Activated CD4-positive, alpha-beta T cell treated with anti-CD3 and anti-CD28 coated beads, Interleukin-10, Interleukin-2, amounts not matched to agents 100 ng/mL and 50 ng/mL, durations not matched to agents 16 hours and 8 hours (primary cell): ENCODE measurements around the gene NEGR1.

Experiments used
- DNase-seq: peaks from one replicate; pipeline ENCODE4 v3.0.0-alpha.2; 2020

NEGR1 gene

DNA sequence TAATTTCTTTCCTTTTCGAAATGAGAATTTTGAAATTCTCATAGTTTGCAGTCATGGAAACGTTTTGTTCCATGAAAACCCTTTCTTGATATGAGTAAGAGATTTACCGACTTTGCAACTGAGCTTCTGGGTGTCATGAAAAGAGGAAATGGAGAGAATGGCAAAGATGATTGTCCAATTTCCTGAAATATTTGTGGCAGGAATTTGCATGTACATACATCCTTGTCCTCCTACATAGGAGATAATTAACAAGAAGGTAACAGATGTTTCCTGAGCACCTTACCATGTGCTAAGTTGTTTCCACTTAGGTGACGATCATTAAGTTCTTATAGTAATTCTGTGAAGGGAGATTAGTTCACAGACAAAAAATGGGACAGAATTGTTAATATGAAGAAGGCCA, 170.7 kb downstream of the NEGR1 start:
- DNase-seq: no peak

DNA sequence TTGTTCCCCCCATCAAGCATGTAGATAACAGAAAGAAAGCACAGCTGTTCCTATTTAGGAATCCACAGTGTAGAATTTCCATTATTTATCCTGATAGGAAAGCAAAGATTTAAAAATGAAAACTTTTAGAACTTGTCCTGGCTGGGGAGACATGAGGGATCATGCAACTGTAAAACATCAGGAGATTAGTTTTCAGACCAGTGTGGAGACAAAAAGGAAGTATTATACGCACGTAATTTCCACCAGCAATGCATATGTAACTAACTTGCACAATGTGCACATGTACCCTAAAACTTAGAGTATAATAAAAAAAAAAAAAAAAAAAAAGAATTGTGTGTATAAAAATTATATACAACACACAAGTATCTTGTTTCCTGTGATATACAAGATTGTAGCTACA, 172.4 kb downstream of the NEGR1 start:
- DNase-seq: no peak

- DNase-seq: no peak
These were observed 177.1 kb downstream of the NEGR1 start for GRCh38 chr1:72105201-72105600.

- DNase-seq: no peak
These were observed 180.3 kb downstream of the NEGR1 start for GRCh38 chr1:72101840-72102632.

DNA sequence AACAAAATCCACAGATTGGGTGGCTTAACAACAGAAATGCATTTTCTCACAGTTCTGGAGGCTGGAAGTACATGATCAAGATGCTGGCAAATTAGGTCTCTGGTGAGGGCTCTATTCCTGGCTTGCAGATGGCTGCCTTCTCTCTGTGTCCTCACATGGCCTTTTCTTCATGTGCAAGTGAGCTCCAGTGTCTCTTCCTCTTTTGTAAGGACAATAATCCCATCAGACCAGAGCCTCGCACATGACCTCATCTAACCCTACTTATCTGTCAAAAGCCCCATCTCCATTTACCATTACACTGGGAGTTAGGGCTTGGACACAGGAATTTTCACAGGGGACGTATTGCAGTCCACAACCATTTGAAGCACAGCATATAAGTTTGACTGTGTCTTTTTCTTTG, 181.6 kb downstream of the NEGR1 start:
- DNase-seq: no peak

GRCh38 chr1:72097851-72098570, 184.3 kb downstream of the NEGR1 start:
- DNase-seq: no peak

DNA sequence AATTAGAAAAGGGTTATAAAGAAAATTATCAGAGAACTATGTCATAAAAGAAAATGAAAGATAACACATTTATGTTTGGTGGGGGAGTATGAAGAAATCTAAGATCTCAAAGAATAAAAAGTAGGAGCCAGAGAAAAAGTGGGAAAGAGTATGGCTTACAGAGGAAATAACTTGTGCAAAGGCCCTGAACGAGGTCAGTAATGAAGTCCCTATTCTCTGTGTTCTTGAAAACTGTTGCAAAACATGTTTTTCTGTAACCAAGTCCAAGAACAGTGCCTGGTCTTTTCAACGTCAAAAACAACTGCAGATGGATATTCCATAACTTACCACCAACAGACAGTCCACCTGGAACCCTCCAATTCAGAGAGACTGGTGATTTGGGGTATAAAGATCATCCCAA, 188.1 kb downstream of the NEGR1 start:
- no peak for DNase-seq

GRCh38 chr1:72086394-72086793, 195.9 kb downstream of the NEGR1 start:
- no peak for DNase-seq

DNA sequence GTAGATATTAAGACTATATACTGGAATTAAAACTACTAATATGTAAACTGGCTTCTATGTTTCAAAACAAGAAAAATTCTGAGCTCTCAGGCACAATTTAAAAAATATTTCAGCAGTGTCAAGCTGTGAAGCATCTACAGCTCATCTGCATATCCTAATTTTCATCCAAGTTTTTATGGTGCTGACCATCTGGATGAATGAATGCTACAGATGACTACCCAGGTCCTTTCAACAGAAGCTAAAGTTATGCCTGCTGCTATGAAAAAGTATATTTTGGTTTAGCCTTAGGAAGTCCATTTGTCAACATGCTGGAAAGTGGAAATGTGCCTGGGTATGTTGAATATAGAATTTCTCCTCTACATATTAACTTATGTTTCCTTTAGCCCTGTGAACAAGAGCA, 206.9 kb downstream of the NEGR1 start:
- no peak for DNase-seq

GRCh38 chr1:72066431-72066830, 215.9 kb downstream of the NEGR1 start:
- DNase-seq: no peak

GRCh38 chr1:72064196-72065075, 217.9 kb downstream of the NEGR1 start:
- DNase-seq: no peak

GRCh38 chr1:72063364-72064044, 218.8 kb downstream of the NEGR1 start:
- DNase-seq: no peak

DNA sequence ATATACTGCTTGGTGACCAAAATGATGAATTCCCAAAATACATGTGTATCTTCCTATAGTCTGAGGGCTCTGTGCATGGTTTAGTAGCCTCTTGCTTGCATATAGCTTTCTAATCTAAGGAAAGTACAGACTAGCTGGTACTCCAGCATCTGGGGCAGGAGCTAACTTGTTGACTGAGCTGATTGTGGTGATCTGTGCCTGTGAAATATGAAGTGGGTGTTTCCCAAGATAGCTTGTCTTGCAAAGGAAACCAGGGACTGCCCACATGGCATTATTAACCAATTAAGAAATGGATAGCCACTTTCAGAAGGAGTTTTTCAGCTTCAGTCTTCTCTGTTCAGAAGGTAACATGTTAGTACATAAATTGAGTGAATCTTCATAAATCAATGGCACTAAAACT, 219.8 kb downstream of the NEGR1 start:
- DNase-seq: no peak

- no peak for DNase-seq
These were observed 221.7 kb downstream of the NEGR1 start for GRCh38 chr1:72060466-72061245.

- DNase-seq: no peak
These were observed 225.8 kb downstream of the NEGR1 start for GRCh38 chr1:72056516-72056915.

DNA sequence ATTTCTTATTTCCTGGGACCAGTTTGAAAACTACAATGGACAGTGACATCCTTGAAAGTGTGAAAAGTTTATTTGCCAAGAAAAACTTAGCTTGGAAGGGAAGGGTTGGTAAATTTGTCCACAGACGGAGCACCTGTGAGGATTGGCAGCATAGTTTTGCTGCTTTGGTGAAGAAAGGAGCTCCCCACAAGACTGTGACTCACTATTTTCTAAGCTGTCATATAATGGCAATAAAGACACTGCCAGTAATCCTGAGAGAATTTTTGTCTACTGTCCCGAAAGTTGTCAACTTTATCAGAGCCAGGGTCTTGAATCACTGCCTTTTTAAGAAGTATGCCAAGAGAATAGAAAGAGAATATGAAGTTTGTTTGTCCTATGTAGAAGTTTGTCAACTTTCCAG, 230.8 kb downstream of the NEGR1 start:
- DNase-seq: no peak

DNA sequence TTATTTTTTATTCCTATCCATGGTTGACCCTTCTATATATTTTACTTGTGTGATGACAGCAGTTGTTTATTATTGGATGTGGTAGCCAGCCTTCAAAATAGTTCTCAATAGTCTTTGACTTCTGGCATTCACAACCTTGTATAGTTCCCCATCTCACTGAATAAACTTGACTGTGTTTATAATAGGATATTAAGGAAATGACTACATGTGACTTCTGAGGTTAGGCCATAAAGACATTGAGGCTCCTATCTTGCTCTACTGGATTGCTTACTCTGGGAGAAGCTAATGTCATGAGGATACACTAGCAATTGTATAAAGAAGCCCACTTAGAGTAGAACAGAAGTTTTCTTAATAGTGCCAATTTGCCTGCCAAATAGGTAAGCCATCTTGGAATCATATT, 231.8 kb downstream of the NEGR1 start:
- no peak for DNase-seq

DNA sequence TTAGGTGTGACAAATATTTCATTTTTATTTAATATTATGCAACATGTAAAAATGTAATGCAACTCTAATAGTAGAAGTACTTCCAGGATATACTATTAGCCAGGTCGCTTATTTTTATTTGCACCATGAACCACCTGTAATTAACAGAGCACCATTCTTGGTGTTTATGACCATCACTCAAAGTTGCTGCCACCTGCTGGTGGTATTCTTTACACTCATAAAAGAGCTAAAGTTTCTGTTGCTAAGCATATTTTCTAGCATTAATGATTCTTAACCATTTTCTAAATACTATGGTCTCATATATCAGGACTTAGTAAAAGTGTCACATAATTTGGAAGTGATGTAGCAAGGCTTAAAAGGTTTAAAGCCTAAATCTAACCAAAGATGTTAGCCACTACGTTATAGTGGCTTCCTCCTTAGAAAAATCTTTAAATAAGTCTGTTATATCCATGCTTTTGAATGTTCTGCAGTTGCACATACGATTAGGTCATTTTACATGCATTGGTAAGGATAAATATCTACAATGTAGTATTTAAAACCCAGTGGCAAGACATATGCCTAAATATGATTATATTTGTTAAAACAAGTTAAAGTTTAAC, 244.5 kb downstream of the NEGR1 start:
- DNase-seq: peak; percentile 22

GRCh38 chr1:72034827-72035226, 247.5 kb downstream of the NEGR1 start:
- no peak for DNase-seq

GRCh38 chr1:72023063-72023930, 259.0 kb downstream of the NEGR1 start:
- no peak for DNase-seq

- no peak for DNase-seq
These were observed 263.8 kb downstream of the NEGR1 start for GRCh38 chr1:72018562-72018961.
